A673 (cell line): ENCODE results near the gene CBX4. TPM values are rescaled to one million over a fixed set of nuclear protein-coding genes. Genes with fewer than 3 reads are reported as not detected.
A peak's percentile ranks its signal among the peaks of the same experiment; 100 is the strongest.

Experiments
- BruUV-seq: library from RNA; stranded (reverse); fragments of 400-500 nt; replicated peaks from 2 replicates; lab custom pipeline; 2021; lab: Mats Ljungman, UMichigan
- CTCF ChIA-PET: fragments of 300-600 bp; sonication (Branson Sonifier 250); formaldehyde crosslinking; loops from one replicate; lab custom pipeline; 2022; ENCODE audit warnings: antibody characterized with exemption; lab: Charles Lee
- POLR2A ChIA-PET: fragments of 300-600 bp; sonication (Branson Sonifier 250); formaldehyde crosslinking; loops from one replicate; lab custom pipeline; 2022; ENCODE audit warnings: antibody characterized with exemption; ENCODE audit not compliant: low non-redundant PET; lab: Charles Lee
- DNase-seq: peaks from one replicate; pipeline ENCODE4 v3.0.0-alpha.2; 2015; ENCODE audit warnings: low spot score
- H3K27ac ChIP-seq: fragments of 200-600 bp; sonication (generic); 2 replicates; pipeline ENCODE4 v1.5.1; 2016; ENCODE audit warnings: mixed run types, low read depth, mild to moderate bottlenecking, mixed read lengths, antibody characterized with exemption, low read length; ENCODE audit not compliant: poor library complexity, severe bottlenecking
- H3K27me3 ChIP-seq: fragments of 200-600 bp; sonication (generic); replicated peaks from 2 replicates; pipeline ENCODE4 v1.6.1; 2017; ENCODE audit warnings: mixed run types, low read depth, mild to moderate bottlenecking, mixed read lengths, antibody characterized with exemption, low read length; ENCODE audit not compliant: insufficient read depth, poor library complexity
- H3K36me3 ChIP-seq: fragments of 200-600 bp; sonication (generic); 2 replicates; pipeline ENCODE4 v1.6.1; 2016; ENCODE audit warnings: mixed run types, mild to moderate bottlenecking, mixed read lengths, antibody characterized with exemption, low read length; ENCODE audit not compliant: insufficient read depth, poor library complexity, severe bottlenecking
- H3K4me1 ChIP-seq: fragments of 200-600 bp; sonication (generic); 2 replicates; pipeline ENCODE4 v1.6.1; 2017; ENCODE audit warnings: mixed run types, mild to moderate bottlenecking, mixed read lengths, antibody characterized with exemption, low read length; ENCODE audit not compliant: insufficient read depth, poor library complexity, severe bottlenecking
- H3K4me3 ChIP-seq: fragments of 200-600 bp; sonication (generic); 2 replicates; pipeline ENCODE4 v1.5.1; 2016; ENCODE audit warnings: low read depth, mixed run types, mild to moderate bottlenecking, mixed read lengths, low read length; ENCODE audit not compliant: poor library complexity, severe bottlenecking
- H3K9me3 ChIP-seq: fragments of 200-600 bp; sonication (generic); 2 replicates; pipeline ENCODE4 v1.6.1; 2016; ENCODE audit warnings: mixed run types, low read depth, mild to moderate bottlenecking, mixed read lengths, antibody characterized with exemption, low read length; ENCODE audit not compliant: poor library complexity, severe bottlenecking
- EZH2 ChIP-seq: fragments of 200-600 bp; sonication (generic); IDR thresholded peaks from 2 replicates; pipeline ENCODE4 v1.6.1; 2017; ENCODE audit warnings: borderline replicate concordance, low read depth, mild to moderate bottlenecking, mixed read lengths, antibody characterized with exemption, low read length; ENCODE audit not compliant: poor library complexity, severe bottlenecking
- intact Hi-C: fragments of 100-400 bp; cut with micrococcal nuclease; formaldehyde crosslinking; loops from one replicate; pipeline ENCODE4 v1.10.0; 2022; ENCODE audit not compliant: unreplicated experiment
- total RNA-seq: library from RNA; stranded (reverse); gene quantifications from 2 replicates; pipeline ENCODE4 v1.2.3, GENCODE V29; 2021
- TF ChIP-seq, protein P1 (sequence below): fragments of 300-800, 200-600 bp; sonication (generic); conservative IDR thresholded peaks from 2 replicates; pipeline ENCODE4 v1.5.1; 2017; ENCODE audit warnings: low read depth, mild to moderate bottlenecking, antibody characterized with exemption, low read length, moderate library complexity, mixed read lengths

CBX4 gene
- total RNA-seq, 1 experiment from 2014 or later = 42.6 TPM

- peak; percentile 58 for DNase-seq
- Histone ChIP-seq H3K36me3 (peaks cover 15% of the 10 kb centered on the region), H3K9me3 (no peaks in the 10 kb centered on the region), H3K4me1 (peaks cover 54% of the 10 kb centered on the region), H3K27ac (peak overlapping the region; percentile 94), H3K4me3 (peak overlapping the region; percentile 88), H3K27me3 (no peaks in the 10 kb centered on the region)
- intact Hi-C loops = no loop called here
- TF ChIP-seq EZH2 = no peak
- TF ChIP-seq, protein P1, sequence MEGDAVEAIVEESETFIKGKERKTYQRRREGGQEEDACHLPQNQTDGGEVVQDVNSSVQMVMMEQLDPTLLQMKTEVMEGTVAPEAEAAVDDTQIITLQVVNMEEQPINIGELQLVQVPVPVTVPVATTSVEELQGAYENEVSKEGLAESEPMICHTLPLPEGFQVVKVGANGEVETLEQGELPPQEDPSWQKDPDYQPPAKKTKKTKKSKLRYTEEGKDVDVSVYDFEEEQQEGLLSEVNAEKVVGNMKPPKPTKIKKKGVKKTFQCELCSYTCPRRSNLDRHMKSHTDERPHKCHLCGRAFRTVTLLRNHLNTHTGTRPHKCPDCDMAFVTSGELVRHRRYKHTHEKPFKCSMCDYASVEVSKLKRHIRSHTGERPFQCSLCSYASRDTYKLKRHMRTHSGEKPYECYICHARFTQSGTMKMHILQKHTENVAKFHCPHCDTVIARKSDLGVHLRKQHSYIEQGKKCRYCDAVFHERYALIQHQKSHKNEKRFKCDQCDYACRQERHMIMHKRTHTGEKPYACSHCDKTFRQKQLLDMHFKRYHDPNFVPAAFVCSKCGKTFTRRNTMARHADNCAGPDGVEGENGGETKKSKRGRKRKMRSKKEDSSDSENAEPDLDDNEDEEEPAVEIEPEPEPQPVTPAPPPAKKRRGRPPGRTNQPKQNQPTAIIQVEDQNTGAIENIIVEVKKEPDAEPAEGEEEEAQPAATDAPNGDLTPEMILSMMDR = no peak
- ChIA-PET CTCF (interaction anchor here (0.6 to 1.0 kb wide), 6 partner anchors 13 to 91 kb away, joined by 3 to 7 read pairs (median 5); no protein-coding TSS in a partner anchor), POLR2A (interaction anchor here (0.6 kb wide), 1 partner anchor 43 kb away, joined by 3 read pairs; no protein-coding TSS in a partner anchor)
- no TSS peak for BruUV-seq
These were observed 41.5 kb downstream of the CBX4 start for GRCh38 chr17:79797492-79798298.

DNA sequence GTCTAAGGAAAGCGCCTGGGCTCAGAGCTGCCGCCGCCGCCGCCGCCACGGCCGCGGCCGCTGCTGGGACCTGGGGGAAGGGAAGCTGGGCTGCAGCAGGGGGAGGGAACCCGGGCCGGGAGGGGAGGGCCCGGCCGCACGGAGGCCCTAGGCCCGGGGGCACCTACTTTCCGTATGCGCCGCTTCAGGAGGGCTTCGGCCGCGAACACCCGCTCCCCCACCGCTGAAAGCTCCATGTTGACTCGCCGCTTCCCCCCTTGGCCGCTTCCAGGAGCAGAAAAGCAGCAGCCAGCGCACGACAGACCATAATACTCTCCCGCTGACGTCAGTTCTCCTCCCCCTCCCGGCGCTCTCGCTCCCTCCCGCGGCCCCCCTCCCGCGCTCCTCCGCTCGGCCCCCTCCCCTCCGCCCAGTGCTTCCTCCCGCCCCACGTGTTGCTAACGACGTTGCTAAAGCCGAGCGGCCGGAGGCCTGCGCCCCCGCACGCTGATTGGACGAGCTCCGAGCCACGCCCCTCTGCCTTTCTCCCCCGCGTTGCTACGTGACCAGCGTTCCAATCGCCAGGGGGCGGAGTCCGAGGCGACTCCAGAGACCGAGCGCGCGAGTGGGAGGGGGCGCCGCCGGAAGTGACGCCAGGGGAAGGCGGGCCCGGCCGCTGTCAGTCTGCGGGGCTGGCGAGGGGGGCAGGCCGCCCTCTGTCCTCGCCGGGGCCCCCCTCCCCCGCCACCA, 42.3 kb downstream of the CBX4 start, which contains the start of gene CBX8:
Gene CBX8, minus strand, starts transcription at position 315 of the 729 bp plus-strand sequence. Its CDS starts 79 bp downstream, at position 236.
- DNase-seq = peak; percentile 100
- Histone ChIP-seq H3K27ac (peak within 1 kb of the TSS; percentile 94), H3K27me3 (peaks cover under 1% of the 10 kb centered on the region), H3K4me3 (peak within 1 kb of the TSS; percentile 88), H3K36me3 (peaks cover 15% of the 10 kb centered on the region), H3K4me1 (peaks cover 61% of the 10 kb centered on the region), H3K9me3 (no peaks in the 10 kb centered on the region)
- ChIA-PET CTCF (interaction anchor here (0.6 to 1.0 kb wide), 8 partner anchors 12 to 92 kb away, joined by 3 to 11 read pairs (median 5); no protein-coding TSS in a partner anchor), POLR2A (interaction anchor here (0.6 to 0.7 kb wide), 5 partner anchors 16 to 127 kb away, joined by 3 read pairs; no protein-coding TSS in a partner anchor)
- TF ChIP-seq, protein P1 = no peak
- TF ChIP-seq EZH2 = no peak
- no TSS peak for BruUV-seq
- intact Hi-C loops = no loop called here

DNA sequence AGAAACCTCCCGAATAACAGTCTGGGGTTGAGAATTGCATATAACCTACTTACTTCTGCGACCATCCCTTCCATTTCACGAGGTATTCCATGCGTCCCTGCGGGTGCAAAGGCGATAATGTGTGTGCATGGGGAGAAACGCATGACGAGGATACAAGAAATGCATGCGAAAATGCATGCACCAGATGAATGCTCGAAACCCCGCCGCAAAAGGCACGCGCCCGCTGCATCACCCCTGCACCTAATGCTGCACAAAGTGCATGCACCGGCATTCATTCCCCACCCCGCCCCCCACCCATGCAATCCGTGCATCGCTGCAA, 42.8 kb downstream of the CBX4 start:
- Histone ChIP-seq H3K4me3 (peak overlapping the region; percentile 88), H3K9me3 (no peaks in the 10 kb centered on the region), H3K36me3 (peaks cover 15% of the 10 kb centered on the region), H3K27ac (peak overlapping the region; percentile 94), H3K27me3 (peaks cover 6% of the 10 kb centered on the region), H3K4me1 (peaks cover 65% of the 10 kb centered on the region)
- CTCF ChIA-PET = interaction anchor here (0.7 to 1.0 kb wide), 4 partner anchors 12 to 45 kb away, joined by 3 to 11 read pairs (median 4); no protein-coding TSS in a partner anchor
- intact Hi-C loops = no loop called here
- no peak for TF ChIP-seq EZH2
- TF ChIP-seq, protein P1 = no peak
- POLR2A ChIA-PET = interaction anchor here (0.6 to 0.7 kb wide), 4 partner anchors 17 to 126 kb away, joined by 3 read pairs; no protein-coding TSS in a partner anchor
- no peak for DNase-seq
- BruUV-seq = no TSS peak
